ENCODE data around the gene GNA15.

The GNA15 gene

DNA sequence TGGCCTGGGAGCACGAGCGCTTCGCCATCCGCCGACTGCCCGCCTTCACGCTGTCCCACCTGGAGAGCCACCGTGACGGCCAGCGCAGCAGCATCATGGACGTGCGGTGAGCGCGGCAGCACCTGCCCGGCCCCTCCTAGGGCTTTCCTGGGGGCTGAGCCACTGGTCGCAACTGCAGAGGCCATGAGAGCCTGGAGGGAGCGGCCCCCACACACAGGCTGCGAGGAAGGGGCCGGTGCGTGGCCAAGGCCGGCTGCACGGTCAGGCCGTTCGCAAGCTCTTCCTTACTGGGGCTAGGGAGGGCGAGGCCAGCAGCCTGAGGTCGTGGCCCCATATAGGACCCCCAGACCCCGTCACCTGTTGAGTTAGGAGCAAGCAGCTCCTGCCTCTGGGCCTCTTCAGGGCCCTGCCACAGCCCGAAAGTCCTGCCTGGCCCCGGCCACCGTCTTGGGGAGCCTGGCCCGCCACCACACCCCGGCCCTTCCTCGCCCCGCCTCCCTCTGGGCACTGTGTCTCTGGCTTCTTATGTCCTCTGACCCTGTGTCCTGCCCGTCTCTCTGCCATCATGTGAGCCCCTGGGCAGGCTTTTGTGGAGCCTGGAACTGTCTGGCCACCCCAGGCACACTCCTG lies 68.9 kb downstream of the GNA15 start:
- DNase-seq: no peak

DNA sequence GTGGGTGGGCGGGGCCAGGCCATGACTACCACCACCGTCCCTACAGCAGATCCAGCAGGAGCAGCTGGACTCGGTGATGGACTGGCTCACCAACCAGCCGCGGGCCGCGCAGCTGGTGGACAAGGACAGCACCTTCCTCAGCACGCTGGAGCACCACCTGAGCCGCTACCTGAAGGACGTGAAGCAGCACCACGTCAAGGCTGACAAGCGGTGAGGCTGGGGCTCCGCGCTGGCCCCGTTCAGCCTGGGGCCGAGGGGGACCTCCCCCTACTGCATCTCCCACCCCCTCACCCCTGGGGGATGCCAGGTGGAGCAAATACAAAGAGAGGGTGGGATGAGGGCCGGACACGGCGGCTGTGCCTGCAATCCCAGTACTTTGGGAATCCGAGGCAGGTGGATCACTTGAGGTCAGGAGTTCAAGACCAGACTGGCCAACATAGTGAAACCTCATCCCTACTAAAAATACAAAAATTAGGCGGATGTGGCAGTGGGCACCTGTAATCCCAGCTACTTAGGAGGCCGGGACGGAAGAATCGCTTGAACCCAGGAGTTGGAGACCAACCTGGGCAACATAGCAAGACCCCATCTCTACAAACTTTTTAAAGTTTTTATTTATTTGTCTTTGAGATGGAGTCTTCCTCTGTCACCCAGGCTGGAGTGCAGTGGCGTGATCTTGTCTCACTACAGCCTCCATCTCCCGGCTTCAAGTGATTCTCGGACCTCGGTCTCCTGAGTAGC lies 70.6 kb downstream of the GNA15 start:
- DNase-seq: no peak

DNA sequence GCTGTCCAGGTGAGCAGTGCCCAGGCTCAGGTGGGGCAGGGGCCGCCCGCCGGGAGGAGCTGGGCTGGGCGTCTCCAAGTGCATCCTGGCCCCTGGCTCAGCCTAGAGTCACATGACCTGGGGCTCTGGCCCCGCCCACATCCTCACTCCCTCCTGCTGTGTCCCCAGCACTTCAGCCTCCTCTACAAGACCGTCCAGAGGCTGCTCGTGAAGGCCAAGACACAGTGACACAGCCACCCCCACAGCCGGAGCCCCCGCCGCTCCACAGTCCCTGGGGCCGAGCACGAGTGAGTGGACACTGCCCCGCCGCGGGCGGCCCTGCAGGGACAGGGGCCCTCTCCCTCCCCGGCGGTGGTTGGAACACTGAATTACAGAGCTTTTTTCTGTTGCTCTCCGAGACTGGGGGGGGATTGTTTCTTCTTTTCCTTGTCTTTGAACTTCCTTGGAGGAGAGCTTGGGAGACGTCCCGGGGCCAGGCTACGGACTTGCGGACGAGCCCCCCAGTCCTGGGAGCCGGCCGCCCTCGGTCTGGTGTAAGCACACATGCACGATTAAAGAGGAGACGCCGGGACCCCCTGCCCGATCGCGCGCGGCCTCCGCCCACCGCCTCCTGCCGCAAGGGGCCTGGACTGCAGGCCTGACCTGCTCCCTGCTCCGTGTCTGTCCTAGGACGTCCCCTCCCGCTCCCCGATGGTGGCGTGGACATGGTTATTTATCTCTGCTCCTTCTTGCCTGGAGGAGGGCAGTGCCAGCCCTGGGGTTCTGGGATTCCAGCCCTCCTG lies 71.8 kb downstream of the GNA15 start:
- DNase-seq: no peak

DNA sequence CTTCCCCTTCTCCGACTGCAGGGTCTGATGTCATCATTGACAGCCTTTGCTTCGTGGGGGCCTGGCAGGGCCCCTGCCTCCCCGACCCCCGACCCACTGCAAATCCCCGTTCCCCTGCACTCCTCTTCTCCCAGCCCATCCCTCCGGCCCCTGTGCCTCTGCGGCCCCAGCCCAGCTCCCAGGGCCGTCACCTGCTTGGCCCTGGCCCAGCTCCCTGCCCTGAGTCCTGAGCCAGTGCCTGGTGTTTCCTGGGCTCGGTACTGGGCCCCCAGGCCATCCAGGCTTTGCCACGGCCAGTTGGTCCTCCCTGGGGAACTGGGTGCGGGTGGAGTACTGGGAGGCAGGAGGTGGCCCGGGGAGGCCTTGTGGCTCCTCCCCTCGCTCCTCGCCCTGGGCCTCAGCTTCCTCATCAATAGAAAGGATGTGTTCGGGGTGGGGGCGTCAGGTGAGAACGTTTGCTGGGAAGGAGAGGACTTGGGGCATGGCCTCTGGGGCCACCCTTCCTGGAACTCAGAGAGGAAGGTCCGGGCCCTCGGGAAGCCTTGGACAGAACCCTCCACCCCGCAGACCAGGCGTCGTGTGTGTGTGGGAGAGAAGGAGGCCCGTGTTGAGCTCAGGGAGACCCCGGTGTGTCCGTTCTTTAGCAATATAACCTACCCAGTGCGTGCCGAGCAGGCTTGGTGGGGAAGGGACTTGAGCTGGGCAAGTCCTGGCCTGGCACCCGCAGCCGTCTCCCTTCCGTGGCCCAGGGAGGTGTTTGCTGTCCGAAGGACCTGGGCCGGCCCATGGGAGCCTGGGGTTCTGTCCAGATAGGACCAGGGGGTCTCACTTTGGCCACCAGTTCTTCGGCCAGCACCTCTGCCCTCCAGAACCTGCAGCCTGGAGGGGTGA lies 72.7 kb downstream of the GNA15 start:
- DNase-seq: no peak

DNA sequence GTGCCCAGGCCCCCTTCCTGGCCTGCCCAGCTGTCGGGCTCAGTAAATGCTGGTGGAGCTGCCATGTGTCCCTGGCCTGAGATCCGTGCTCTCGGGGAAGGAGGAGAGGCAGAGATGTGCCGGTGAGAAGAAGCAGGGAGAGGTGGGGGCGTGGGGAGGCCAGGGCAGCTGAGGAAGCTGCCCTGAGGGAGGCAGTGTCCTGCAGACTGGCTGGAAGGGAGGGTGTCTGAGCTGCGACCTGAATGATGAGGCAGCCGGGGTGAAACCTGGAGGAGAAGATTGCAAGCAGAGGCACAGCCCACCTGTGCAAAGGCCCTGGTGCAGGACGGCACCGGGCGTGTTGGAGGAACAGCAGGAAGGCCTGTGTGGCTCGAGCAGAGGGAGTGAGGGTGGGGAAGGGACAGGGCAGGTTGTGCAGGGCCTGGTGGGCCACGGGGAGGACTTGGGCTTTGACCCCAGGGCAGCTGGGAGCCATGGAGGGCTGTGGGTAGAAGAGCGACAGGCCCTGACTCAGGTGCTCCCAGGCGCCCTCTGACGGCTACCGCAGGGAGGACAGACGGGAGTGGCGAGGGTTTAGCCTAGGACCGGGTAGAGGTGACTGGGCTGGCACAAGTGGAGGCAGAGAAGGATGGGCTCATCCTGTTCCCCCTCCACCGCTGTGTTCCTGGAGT lies 74.6 kb downstream of the GNA15 start:
- DNase-seq: peak in 3 of 56 donors; percentile 22 to 27 (median 23)

DNA sequence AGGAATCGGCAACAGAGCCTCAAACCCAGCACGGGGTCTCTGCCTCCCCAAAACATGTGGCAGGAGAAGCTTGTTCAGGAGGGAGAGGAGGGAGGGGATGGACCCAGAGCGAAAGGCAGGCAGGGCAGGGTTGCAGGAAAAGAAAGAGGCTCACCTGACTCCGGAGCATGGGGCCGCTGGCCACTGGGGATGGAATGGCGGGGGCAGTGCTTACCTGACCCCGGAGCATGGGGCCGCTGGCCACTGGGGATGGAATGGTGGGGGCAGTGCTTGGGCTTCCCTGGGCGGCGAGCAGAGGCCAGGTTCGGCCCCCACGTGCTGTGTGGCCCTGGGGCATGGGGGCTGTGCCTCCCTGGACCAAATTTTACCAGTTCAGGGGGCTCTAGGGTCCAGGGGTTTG lies 75.4 kb downstream of the GNA15 start:
- DNase-seq: no peak

DNA sequence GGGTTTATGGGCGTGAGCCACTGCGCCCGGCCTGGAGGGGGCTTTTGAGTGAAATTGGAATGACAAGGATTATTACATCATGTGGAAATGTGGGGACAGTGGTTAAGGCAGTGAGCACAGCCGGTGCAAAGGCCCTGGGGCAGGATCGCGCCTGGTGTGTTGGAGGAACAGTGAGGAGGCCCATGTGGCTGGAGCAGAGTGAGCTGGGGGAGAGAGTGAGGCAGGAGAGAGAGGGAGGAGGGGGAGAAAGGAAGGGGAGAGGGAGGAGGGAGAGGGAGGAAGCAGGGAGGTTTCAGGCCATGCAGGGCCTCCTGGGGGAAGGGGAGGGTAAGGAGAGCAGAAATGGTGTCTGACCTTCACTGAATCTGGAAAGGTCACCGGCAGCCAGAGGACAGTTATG lies 77.3 kb downstream of the GNA15 start:
- no peak for DNase-seq

Data from amygdala (tissue), 56 donors.